Caco-2 (cell line): ENCODE results near the gene ZNF800. TPM values are rescaled to one million over a fixed set of nuclear protein-coding genes. Genes with fewer than 3 reads are reported as not detected.

ENCODE experiments used
- BruUV-seq: library from RNA; stranded (reverse); fragments of 400-500 nt; replicated peaks from 2 replicates; lab custom pipeline; 2021; lab: Mats Ljungman, UMichigan
- CTCF ChIA-PET: fragments of 300-600 bp; sonication (Branson Sonifier 250); formaldehyde crosslinking; loops from one replicate; lab custom pipeline; 2022; ENCODE audit warnings: antibody characterized with exemption; lab: Charles Lee
- POLR2A ChIA-PET: fragments of 300-600 bp; sonication (Branson Sonifier 250); formaldehyde crosslinking; loops from one replicate; lab custom pipeline; 2022; ENCODE audit warnings: antibody characterized with exemption; lab: Charles Lee
- DNase-seq, 2 experiments: peaks; one replicate each; pipeline versions ENCODE4 v3.0.0 to v3.0.0-alpha.2; 2020 to 2022
- H3K27me3 ChIP-seq: replicated peaks from 2 replicates; pipeline ENCODE4 v1.6.0; 2011; ENCODE audit warnings: low read length; ENCODE audit not compliant: control insufficient read depth, insufficient read depth
- H3K36me3 ChIP-seq: 2 replicates; pipeline ENCODE4 v1.5.1; 2011; ENCODE audit warnings: low read length; ENCODE audit not compliant: control insufficient read depth, insufficient read depth
- H3K4me1 ChIP-seq: fragments of 250-450 bp; sonication (Bioruptor Pico); 2 replicates; pipeline ENCODE4 v1.5.1; 2020; ENCODE audit warnings: mild to moderate bottlenecking
- H3K4me3 ChIP-seq: 2 replicates; pipeline ENCODE4 v1.5.1; 2011; ENCODE audit warnings: low read depth, mild to moderate bottlenecking, control low read depth, low read length
- H3K9me3 ChIP-seq: fragments of 250-450 bp; sonication (Bioruptor Pico); 2 replicates; pipeline ENCODE4 v1.5.1; 2020; ENCODE audit warnings: mild to moderate bottlenecking, moderate library complexity
- H3K27ac Mint-ChIP-seq: one replicate; pipeline ENCODE4 v1.8.0; 2022; ENCODE audit warnings: mixed read lengths; ENCODE audit not compliant: unreplicated experiment
- H3K27me3 Mint-ChIP-seq: one replicate; pipeline ENCODE4 v1.8.0; 2022; ENCODE audit warnings: mixed read lengths; ENCODE audit not compliant: insufficient read depth, unreplicated experiment
- H3K36me3 Mint-ChIP-seq: one replicate; pipeline ENCODE4 v1.8.0; 2022; ENCODE audit warnings: mild to moderate bottlenecking, mixed read lengths; ENCODE audit not compliant: insufficient read depth, unreplicated experiment
- H3K4me1 Mint-ChIP-seq: one replicate; pipeline ENCODE4 v1.8.0; 2022; ENCODE audit warnings: low read depth, mixed read lengths; ENCODE audit not compliant: unreplicated experiment
- H3K4me3 Mint-ChIP-seq: one replicate; pipeline ENCODE4 v1.8.0; 2022; ENCODE audit warnings: mild to moderate bottlenecking, moderate library complexity, mixed read lengths; ENCODE audit not compliant: unreplicated experiment
- H3K9me3 Mint-ChIP-seq: one replicate; pipeline ENCODE4 v1.8.0; 2022; ENCODE audit warnings: mixed read lengths; ENCODE audit not compliant: unreplicated experiment
- intact Hi-C: fragments of 100-400 bp; cut with micrococcal nuclease; formaldehyde crosslinking; loops from one replicate; pipeline ENCODE4 v1.10.0; 2022; ENCODE audit not compliant: unreplicated experiment
- total RNA-seq: library from RNA; stranded (reverse); gene quantifications from 2 replicates; pipeline ENCODE4 v1.2.3, GENCODE V29; 2022
- TF ChIP-seq, protein P1 (sequence below), 2 experiments: fragments of 200-600 bp in 1 of 2; IDR thresholded peaks; 1 replicate in 1 of 2; 2 replicates in 1 of 2; pipeline versions ENCODE4 v1.5.1 to v1.8.0; 2011 to 2022; ENCODE audit warnings: antibody characterized with exemption in 1 of 2, control low read depth in 1 of 2, inconsistent platforms in 1 of 2, low read depth in 1 of 2, low read length in 1 of 2, mild to moderate bottlenecking in 1 of 2, moderate library complexity in 1 of 2; ENCODE audit not compliant: insufficient read depth in 1 of 2, severe bottlenecking in 1 of 2, unreplicated experiment in 1 of 2

Gene ZNF800
- total RNA-seq, 1 experiment from 2014 or later, result 18.7 TPM

DNA sequence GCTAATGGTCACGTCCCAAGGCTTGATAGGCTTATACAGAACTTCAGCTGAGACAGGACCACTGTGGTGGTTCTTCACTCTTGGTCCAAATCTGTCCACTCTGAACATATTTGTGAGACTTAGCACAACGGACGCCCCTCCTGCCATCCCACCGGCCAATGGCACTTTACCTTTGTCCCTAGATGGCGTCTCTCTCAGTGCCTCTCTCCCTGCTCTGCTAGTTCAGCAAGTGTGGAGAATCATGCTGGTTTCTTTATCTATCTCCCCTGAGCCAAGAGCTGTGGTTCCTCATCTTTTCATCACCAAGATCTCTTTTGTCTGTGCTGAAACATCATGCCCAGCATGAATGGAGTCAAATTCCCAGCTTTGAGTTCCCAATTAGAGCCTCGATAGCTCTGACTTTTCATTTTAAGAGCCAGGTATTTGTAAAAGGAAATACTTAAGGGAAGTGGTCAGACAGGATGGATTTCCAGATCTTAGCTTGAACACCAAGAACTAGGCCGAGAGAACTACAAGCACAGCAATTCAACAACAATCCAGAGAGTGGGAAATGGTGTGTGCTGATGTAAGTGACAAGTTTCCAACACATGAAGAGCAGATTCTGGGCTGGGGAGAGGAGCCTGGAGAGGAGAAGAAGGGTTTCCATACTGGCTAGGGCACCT is 69.5 kb downstream of the ZNF800 start:
- H3K4me1 ChIP-seq, result no peaks in the 10 kb centered on the region
- no peak overlapping the region for H3K4me3 Mint-ChIP-seq
- TF ChIP-seq, protein P1, sequence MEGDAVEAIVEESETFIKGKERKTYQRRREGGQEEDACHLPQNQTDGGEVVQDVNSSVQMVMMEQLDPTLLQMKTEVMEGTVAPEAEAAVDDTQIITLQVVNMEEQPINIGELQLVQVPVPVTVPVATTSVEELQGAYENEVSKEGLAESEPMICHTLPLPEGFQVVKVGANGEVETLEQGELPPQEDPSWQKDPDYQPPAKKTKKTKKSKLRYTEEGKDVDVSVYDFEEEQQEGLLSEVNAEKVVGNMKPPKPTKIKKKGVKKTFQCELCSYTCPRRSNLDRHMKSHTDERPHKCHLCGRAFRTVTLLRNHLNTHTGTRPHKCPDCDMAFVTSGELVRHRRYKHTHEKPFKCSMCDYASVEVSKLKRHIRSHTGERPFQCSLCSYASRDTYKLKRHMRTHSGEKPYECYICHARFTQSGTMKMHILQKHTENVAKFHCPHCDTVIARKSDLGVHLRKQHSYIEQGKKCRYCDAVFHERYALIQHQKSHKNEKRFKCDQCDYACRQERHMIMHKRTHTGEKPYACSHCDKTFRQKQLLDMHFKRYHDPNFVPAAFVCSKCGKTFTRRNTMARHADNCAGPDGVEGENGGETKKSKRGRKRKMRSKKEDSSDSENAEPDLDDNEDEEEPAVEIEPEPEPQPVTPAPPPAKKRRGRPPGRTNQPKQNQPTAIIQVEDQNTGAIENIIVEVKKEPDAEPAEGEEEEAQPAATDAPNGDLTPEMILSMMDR (IDR thresholded peaks at IDR 0.05; ENCODE audit: insufficient read depth in 1 of 2, low read depth in 1 of 2, low read length in 1 of 2, severe bottlenecking in 1 of 2, unreplicated experiment in 1 of 2), result no peak
- POLR2A ChIA-PET, result no interaction called here
- BruUV-seq, result no TSS peak
- H3K36me3 ChIP-seq, result no peaks in the 10 kb centered on the region
- CTCF ChIA-PET, result interaction anchor here (0.6 kb wide), 1 partner anchor 1623 kb away, joined by 3 read pairs; no protein-coding TSS in a partner anchor
- no peak overlapping the region for H3K27ac Mint-ChIP-seq
- H3K27me3 ChIP-seq, result peaks cover 1% of the 10 kb centered on the region; the same call in 1 of the 2 replicates
- H3K4me1 Mint-ChIP-seq, result no peaks in the 10 kb centered on the region
- H3K27me3 Mint-ChIP-seq, result peaks cover 23% of the 10 kb centered on the region
- DNase-seq, result no peak
- H3K4me3 ChIP-seq, result no peak overlapping the region
- no peaks in the 10 kb centered on the region for H3K9me3 Mint-ChIP-seq
- intact Hi-C loops, result no loop called here
- H3K36me3 Mint-ChIP-seq, result no peaks in the 10 kb centered on the region
- H3K9me3 ChIP-seq, result no peaks in the 10 kb centered on the region

DNA sequence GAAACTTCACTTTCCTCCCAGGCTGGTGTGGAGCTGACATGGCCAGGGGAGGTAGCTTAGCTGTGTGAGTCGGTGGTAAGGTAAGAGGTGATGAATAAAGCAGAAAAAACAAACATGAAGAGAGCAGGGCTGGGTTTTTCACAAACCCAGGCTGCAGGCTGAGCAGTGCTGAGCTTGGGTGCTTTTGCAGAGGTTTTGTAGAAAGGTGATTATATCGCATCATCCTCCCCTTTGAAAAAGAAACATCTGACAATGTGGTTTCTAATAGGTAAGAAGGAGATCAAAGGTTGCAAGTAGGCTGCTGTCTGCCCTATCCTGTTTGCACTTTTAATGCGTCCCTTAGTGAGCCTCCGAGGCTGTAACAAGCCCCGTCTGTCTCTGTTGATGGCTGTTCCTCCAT is 70.2 kb downstream of the ZNF800 start:
- peaks cover 1% of the 10 kb centered on the region; the same call in 1 of the 2 replicates for H3K27me3 ChIP-seq
- ChIA-PET CTCF (no interaction called here), POLR2A (no interaction called here)
- TF ChIP-seq, protein P1 (IDR thresholded peaks at IDR 0.05; ENCODE audit: insufficient read depth in 1 of 2, low read depth in 1 of 2, low read length in 1 of 2, severe bottlenecking in 1 of 2, unreplicated experiment in 1 of 2), result no peak
- Mint-ChIP-seq H3K27me3 (peaks cover 22% of the 10 kb centered on the region), H3K27ac (no peak overlapping the region), H3K4me3 (no peak overlapping the region), H3K36me3 (no peaks in the 10 kb centered on the region), H3K9me3 (no peaks in the 10 kb centered on the region), H3K4me1 (no peaks in the 10 kb centered on the region)
- no peaks in the 10 kb centered on the region for H3K9me3 ChIP-seq
- no peak overlapping the region for H3K4me3 ChIP-seq
- BruUV-seq, result no TSS peak
- no peaks in the 10 kb centered on the region for H3K4me1 ChIP-seq
- no peaks in the 10 kb centered on the region for H3K36me3 ChIP-seq
- intact Hi-C loops, result no loop called here
- DNase-seq, result no peak

DNA sequence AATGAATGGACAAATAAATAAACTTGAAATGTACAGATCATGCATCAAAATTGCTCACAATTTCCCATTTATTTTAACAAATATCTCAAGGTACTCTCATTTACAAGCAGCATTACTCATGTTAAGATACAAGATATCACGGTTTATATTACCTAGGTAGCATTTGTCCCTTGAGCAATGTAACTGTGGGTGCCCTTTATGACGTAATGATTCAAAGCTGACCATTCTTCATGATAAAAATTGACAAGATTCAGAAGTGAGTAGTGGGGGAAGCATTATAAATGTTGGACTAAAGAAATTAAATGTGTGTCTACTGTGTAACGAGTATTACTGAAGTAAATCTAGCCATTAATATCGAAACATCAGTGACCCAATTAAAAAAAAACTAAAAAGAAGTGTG is 71.5 kb downstream of the ZNF800 start:
- ChIA-PET POLR2A (no interaction called here), CTCF (no interaction called here)
- no peaks in the 10 kb centered on the region; the same call in 1 of the 2 replicates for H3K9me3 ChIP-seq
- Mint-ChIP-seq H3K4me1 (no peaks in the 10 kb centered on the region), H3K27ac (no peak overlapping the region), H3K4me3 (no peak overlapping the region), H3K27me3 (peaks cover 22% of the 10 kb centered on the region), H3K36me3 (no peaks in the 10 kb centered on the region), H3K9me3 (peaks cover 5% of the 10 kb centered on the region)
- TF ChIP-seq, protein P1 (IDR thresholded peaks at IDR 0.05; ENCODE audit: insufficient read depth in 1 of 2, low read depth in 1 of 2, low read length in 1 of 2, severe bottlenecking in 1 of 2, unreplicated experiment in 1 of 2), result no peak
- no TSS peak for BruUV-seq
- no peaks in the 10 kb centered on the region for H3K36me3 ChIP-seq
- H3K4me3 ChIP-seq, result no peak overlapping the region
- intact Hi-C loops, result no loop called here
- H3K27me3 ChIP-seq, result peaks cover 1% of the 10 kb centered on the region; the same call in 1 of the 2 replicates
- H3K4me1 ChIP-seq, result no peaks in the 10 kb centered on the region
- no peak for DNase-seq

Other genes starting within 250 kb of the ZNF800 start
- gene GRM8, start 139.8 kb downstream of the ZNF800 start, total RNA-seq, result not detected in 2 replicates
- 23.0 and 26.6 TPM in 2 replicates for gene GCC1, start 192.9 kb upstream of the ZNF800 start, total RNA-seq
- gene ARF5, start 195.7 kb upstream of the ZNF800 start, total RNA-seq, result 162 and 172 TPM in 2 replicates
- 1.6 and 2.2 TPM in 2 replicates for gene FSCN3, start 201.0 kb upstream of the ZNF800 start, total RNA-seq
- not detected in 2 replicates for gene PAX4, start 225.4 kb upstream of the ZNF800 start, total RNA-seq